ENCODE data around the gene STRN3.

DNA sequence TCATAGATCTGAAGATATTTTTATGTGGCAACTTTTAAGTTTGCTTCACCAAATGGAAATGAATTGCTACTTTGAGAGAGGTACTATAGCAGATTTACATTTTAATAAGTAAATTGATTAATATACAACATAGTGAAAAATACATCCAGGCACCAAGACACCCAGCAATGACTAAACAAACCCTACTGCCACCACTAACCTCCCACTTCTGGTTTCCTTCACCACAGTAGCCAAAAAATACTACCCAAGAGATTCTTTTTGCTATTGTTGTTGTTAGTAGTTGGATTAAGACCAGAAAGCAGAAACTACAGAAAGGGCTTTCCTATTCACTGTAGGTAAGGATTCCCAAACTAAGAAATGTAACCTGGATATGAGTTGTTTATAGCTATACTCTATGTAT is 97.7 kb downstream of the STRN3 start:
- TF ChIP-seq, protein P1, sequence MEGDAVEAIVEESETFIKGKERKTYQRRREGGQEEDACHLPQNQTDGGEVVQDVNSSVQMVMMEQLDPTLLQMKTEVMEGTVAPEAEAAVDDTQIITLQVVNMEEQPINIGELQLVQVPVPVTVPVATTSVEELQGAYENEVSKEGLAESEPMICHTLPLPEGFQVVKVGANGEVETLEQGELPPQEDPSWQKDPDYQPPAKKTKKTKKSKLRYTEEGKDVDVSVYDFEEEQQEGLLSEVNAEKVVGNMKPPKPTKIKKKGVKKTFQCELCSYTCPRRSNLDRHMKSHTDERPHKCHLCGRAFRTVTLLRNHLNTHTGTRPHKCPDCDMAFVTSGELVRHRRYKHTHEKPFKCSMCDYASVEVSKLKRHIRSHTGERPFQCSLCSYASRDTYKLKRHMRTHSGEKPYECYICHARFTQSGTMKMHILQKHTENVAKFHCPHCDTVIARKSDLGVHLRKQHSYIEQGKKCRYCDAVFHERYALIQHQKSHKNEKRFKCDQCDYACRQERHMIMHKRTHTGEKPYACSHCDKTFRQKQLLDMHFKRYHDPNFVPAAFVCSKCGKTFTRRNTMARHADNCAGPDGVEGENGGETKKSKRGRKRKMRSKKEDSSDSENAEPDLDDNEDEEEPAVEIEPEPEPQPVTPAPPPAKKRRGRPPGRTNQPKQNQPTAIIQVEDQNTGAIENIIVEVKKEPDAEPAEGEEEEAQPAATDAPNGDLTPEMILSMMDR (IDR thresholded peaks at IDR 0.05; ENCODE audit: low read length) = no peak
- TF ChIP-seq EZH2 (IDR thresholded peaks at IDR 0.05; ENCODE audit: borderline replicate concordance, low read length) = no peak

Measured in OCI-LY1 (cell line).